HG02938 (cell line): ENCODE data around the gene MCRIP2.
"Not testable (repeated sequence)": the region's sequence is repeated elsewhere in the genome, so short reads cannot be mapped to it uniquely, and the experiment has no call there.

ENCODE experiments used
- ATAC-seq: cut with Tn5 transposase; IDR thresholded peaks from one replicate; pipeline ENCODE4 v1.9.1; 2021; ENCODE audit warnings: mild to moderate bottlenecking, moderate library complexity; ENCODE audit not compliant: unreplicated experiment

MCRIP2 gene, protein sequence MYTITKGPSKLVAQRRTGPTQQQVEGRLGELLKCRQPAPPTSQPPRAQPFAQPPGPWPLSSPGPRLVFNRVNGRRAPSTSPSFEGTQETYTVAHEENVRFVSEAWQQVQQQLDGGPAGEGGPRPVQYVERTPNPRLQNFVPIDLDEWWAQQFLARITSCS

GRCh38 chr16:641326-642188, at the start of gene MCRIP2:
Gene MCRIP2, plus strand, starts transcription at chr16:641828. Its CDS starts 164 bp downstream, at chr16:641992.
- no peak for ATAC-seq

DNA sequence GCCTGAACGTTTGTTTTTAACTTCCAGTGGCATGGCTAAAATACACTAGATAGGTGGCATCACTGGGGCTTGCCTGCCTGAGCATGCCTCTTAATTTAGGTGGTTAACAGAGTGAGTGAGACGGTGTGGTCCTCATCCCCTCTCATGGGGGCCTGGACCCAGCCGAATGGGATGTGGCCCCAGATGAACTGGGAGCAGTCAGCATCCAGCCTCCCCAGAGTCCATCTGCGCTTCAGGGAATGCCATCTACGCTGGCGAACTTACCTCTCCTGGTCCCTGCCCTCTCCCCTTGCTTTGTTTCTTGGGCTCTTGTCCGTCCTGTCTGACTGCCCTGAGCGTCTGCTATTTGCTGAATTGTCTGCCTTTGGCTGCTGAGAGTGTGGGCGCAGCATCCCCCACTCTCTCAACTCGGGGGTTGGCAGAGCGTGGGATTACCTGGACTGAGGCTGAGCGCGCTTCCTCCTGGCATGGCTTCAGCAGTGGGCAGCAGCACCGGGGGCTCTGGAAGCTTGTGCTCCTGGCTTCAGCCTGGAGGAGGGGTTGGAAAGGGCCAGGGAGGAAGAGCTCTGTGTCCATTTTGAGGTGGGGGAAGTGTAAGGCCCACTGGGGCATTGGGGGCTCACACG, 49.6 kb upstream of the MCRIP2 start:
- no peak for ATAC-seq

- ATAC-seq, result no peak
Measured at GRCh38 chr16:592518-593306, 48.9 kb upstream of the MCRIP2 start.

DNA sequence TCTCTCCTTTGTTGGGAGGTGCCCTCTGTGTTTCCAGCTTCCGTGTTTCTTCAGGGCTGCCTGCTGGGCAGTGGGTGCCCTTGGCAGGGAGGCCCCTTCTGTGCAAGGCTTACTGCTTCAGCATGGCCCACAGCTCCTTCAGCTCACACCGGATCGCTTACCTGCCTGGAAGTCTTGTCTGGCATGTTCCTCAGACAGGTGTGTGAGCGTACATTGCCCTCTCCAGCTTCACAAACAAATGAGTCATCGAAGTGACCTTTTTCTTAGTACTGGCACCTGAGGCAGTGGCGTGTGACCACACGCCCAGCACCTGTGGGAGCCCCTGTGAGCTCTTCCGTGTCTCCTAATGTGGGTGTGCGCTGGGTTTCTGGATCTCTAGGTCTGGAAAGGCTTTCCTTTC, 48.2 kb upstream of the MCRIP2 start:
- no peak for ATAC-seq

- ATAC-seq, result no peak
Measured at GRCh38 chr16:593807-594206, 47.8 kb upstream of the MCRIP2 start.

DNA sequence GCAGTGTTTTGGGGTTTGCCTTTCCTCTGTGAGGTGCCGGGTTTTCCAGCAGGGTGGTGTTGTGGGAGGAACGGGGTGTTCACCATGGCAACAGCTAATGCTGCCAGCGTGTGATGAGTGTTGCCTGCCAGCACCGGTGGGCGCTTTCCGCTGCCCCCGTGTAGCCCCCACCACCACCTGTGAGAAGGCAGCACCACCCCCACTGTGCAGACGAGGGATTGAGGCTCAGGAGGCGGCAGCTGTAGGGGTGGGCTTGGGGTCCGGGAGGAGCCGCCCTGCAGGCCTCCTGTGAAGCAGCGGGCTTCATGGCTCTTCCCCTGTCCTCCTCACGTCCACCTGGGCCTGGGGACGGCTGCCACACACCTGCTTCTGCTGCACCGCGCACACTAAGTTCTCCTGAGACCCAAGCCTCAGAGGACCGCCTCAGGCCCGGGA, 46.5 kb upstream of the MCRIP2 start:
- no peak for ATAC-seq

GRCh38 chr16:595942-596735, 45.5 kb upstream of the MCRIP2 start:
- ATAC-seq, result no peak

DNA sequence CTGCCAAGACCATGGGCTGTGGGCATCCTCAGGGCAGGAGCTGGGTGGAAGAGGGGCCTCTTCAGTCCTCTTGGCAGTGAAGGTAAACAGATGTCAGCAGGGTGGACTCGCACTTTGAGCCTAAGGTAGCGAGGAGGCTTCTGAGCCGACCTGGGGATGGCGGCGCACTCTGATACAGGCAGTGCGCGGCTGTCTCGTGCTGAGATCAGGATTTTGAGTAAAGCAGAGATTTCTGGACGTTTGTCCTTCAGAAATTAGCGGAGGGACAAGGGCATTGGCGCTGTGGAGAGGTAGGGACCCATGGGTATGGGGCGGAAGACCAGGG, 44.9 kb upstream of the MCRIP2 start:
- no peak for ATAC-seq

GRCh38 chr16:597655-598054, 44.0 kb upstream of the MCRIP2 start:
- not testable (repeated sequence) for ATAC-seq

DNA sequence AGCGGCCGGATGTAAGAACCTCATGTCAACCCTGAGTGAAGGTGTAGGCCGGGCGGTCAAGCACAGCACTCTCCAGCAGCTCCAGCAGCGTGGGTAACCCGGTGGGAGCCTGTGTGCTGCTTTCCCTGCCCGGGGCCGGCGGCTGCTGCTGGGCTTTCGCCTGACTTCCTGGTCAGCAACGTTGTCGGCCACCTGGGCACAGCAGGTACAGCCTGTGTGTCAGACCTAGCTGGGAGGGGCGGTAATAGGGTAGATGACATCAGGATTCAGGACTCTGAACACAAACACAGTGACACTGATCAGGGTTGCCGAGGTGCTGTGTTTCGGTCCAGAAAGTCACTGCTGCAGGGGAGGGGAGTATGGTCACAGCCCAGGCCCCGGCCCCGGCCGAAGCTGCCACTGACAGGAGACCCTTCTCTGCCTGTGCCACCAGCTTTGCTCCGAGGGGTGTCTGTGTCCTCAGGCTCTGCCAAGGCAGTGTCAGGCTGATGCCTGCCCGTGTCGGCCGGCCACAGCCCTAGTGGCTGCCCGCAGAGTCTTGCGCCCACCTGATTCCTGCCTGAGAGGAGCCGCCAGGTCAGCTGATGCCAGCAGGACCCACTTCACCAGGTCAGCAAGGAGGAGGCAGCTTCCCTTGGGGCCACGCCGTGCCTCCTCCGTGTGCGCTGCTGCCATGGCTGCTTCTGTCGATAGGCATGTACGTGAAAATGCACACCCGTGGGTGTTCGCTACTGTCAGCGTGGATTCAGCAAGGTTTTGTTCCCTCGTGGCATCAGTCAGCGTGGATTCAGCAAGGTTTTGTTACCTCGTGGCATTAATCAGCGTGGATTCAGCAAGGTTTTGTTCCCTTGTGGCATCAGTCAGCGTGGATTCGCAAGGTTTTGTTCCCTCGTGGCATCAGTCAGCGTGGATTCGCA, 42.5 kb upstream of the MCRIP2 start:
- ATAC-seq, result no peak

DNA sequence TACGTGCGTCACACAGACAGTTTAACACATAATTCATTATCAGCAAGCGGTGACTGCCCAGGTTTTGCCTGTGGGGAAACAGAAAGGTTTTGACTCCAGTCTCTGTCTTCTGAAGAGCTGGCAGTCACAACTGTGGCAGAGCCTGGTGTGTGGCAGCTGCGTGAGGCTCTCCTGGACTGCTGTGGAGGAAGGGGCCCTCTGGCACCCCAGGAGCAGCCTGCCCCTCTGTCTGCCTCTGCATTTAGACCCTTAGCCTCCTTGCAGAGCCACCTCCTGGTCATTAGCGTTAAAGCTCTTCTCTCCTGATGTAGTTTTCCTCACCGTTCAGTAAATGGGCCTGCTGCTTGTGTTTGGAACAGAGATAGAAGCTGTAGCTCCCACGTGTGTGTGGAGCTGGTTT, 40.8 kb upstream of the MCRIP2 start:
- no peak for ATAC-seq

DNA sequence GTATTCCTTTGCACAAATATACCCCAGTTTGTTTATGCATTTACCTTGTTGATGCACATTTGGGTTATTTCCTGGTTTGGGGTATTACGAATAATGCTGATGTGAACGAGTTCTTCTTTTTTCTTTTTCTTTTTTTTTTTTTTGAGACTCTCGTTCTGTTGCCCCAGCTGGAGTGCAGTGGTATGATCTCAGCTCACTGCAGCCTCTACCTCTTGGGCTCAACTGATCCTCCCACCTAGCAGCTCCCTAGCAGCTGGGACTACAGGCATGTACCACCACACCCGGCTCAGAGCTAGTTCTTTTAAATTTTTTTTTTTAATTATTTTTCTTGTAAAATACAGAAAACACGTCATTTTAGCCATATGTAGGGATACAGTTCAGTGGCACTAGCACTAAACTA, 37.7 kb upstream of the MCRIP2 start:
- ATAC-seq, result no peak

- no peak for ATAC-seq
Measured at GRCh38 chr16:606656-607307, 34.8 kb upstream of the MCRIP2 start.

- ATAC-seq, result no peak
Measured at GRCh38 chr16:608019-608418, 33.6 kb upstream of the MCRIP2 start.

DNA sequence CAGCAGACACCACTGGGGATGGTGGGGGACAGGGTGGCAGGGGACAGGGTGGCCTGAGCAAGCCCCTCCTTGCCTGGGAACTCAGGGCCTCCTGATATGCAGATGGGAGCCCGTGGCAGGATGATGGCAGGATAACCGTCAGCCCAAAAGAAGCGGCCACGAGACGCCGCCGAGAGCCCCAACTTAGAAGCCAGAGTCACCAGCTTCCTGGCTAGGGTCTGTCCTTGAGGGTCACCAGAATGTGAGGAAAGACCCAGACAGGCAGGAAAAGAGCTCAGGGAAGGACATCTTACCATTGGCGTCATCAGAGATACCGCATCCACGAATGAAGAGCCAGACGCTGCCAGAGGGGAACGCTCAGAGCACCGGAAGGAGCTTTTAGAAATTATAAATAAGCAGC, 32.3 kb upstream of the MCRIP2 start:
- no peak for ATAC-seq

- ATAC-seq, result no peak
Measured at GRCh38 chr16:609984-610383, 31.6 kb upstream of the MCRIP2 start.

- ATAC-seq, result no peak
Measured at GRCh38 chr16:610513-611381, 30.9 kb upstream of the MCRIP2 start.

DNA sequence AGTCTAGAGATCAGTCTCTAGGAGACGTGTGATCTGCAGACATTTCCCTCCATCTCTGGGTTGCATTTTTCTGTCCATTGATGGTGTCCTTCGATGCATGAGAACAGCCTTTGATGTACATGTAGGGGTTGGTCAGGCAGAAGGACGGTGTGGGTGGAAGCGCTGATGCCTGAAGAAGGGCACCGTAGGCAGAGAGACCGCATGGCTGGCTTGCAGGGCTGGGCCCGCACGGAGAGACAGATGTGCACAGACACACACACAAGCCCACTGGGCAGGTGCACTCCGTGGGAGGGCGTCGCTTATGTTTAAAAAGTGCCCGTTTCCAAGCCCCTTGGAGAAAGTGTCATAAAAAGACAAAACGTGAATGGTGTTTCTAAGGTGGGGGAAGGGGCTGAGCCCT, 26.5 kb upstream of the MCRIP2 start:
- ATAC-seq, result no peak
